GM18873 (cell line): ENCODE measurements around the gene SPTBN1.

Experiments used
- ATAC-seq: cut with Tn5 transposase; IDR thresholded peaks from one replicate; pipeline ENCODE4 v1.9.1; 2021; ENCODE audit warnings: mild to moderate bottlenecking, moderate library complexity, moderate number of reproducible peaks; ENCODE audit not compliant: unreplicated experiment, low FRiP score

Gene SPTBN1

DNA sequence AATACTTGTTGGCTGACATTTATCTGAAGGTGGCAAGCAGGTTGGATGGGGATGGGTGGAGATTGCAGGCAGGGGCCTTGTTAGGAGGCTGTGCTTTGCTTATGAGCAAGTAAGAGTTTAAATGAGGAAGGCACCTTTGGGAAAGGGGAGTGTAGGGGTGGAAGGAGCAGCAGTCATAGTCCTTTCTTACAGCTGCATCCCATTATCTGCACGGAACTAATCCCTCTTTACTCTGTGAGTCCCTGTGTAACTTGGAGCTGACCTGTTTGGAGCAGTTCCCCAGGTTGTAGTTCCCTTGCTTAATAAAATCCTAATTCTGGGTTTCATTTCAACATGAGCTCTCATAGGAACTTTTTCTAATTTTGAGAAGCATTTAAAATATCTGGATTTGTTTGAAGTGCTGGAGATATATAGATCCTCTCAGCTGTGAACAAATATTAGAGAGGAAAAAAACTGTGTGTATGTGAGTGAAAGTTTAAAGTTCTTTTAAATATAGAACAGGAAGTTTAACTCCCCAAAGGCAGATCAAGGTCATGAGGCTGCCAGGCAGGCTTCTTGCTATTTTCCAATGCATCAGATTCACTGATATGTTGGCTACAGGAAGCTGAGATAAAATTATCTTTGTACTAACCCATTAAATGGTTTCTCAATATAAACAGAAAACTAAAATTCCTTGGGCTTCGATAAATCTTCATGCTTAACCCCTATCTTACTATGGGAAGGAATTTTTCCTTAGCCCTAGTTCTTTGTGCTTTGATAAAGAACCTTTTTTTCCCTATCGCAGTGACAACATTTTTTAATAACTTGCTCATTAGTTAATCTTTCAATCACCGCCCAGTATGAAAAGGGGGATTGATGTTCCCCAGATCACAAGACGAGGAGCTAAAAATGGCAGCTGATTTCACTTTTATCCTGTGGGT lies 162.8 kb downstream of the SPTBN1 start:
- no peak for ATAC-seq

- no peak for ATAC-seq
Measured at GRCh38 chr2:54619660-54620231, 163.6 kb downstream of the SPTBN1 start.

DNA sequence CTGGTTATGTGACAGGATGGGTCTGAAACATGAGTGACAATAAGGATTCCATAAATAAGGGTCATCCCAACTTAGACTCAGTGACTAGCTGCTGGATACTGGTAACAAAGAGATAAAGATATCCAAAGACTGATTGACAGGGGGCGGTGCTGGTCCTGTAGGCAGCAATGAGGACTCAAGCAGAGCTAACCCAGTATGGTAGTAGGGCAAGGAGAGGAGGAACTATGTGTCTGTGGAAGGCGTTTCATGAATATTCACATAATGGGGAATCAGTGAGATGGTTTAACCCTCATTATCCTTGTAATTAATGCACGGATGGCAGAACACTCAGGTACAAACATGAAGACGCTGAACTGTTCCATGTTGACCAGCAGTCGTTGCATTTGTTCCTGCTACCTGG lies 164.8 kb downstream of the SPTBN1 start:
- ATAC-seq = no peak

- ATAC-seq = no peak
Measured at GRCh38 chr2:54624591-54625071, 168.5 kb downstream of the SPTBN1 start.

DNA sequence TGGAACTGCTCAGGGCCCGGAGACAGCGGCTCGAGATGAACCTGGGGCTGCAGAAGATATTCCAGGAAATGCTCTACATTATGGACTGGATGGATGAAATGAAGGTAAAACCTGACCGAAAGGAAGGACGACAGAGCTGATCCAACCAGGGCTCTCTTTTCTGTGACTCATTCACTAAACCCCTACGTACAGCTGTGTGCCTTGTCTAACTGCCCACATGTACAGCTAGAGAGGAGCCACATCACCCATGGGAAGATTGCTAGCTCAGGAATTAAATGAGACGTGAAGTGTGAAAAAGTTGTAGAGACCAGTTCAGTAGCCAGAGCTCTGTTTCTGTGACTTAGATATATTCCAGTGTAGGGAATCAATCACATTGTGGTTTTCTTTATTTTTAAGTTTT lies 170.0 kb downstream of the SPTBN1 start:
- no peak for ATAC-seq

DNA sequence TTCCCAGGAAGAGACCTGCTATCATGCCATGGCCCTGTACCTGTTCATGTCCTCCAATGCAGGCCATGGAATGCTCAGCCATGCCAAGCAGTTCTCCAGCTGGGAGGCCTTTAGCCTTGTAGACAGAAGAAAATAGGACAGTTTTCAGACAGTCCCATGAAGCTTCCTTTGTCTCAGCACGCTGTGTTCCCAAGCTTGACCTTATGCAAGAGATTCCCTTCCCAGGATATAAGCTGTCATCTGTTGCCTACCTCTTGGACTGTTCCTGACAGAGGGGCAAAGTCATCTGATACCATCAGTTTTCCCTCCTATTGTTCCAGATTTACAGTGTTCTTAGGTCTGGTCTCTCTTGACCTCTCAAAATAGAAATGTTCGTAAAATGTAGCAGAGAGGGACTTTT lies 170.8 kb downstream of the SPTBN1 start:
- ATAC-seq = no peak

DNA sequence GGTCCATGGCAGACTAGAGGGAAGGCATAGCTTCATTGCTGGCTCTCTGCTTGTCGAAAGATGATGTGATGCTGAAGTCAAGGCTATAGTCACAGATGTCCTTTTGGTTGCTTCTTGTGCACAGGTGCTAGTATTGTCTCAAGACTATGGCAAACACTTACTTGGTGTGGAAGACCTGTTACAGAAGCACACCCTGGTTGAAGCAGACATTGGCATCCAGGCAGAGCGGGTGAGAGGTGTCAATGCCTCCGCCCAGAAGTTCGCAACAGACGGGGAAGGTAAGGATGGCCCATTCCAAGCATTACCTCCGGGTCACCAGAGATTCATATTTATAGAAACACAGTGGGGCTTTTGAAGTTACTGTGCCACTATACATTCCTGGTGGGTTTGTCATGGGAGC lies 171.8 kb downstream of the SPTBN1 start:
- ATAC-seq = no peak

DNA sequence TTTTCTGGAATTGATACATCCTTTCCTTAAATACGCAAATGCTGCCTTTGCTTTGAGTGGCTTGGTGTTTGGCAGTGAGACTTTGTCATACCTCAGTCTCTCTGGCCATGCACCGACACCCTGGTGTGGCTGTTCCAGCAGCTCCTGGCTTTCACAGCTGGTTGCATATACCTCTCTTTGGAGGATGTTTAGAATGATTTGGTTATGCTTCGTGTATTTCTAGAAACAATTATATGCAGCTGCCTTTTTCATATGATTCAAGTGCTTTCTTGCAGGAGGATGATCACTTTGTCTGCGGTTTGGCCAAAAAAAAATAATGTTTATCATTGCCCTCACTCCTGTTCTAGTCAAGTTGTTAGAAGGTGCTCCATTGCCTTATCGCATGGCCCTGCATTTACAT lies 172.3 kb downstream of the SPTBN1 start:
- no peak for ATAC-seq

DNA sequence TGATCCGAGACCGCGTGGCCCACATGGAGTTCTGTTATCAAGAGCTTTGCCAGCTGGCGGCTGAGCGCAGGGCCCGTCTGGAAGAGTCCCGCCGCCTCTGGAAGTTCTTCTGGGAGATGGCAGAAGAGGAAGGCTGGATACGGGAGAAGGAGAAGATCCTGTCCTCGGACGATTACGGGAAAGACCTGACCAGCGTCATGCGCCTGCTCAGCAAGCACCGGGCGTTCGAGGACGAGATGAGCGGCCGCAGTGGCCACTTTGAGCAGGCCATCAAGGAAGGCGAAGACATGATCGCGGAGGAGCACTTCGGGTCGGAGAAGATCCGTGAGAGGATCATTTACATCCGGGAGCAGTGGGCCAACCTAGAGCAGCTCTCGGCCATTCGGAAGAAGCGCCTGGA lies 172.8 kb downstream of the SPTBN1 start:
- no peak for ATAC-seq

DNA sequence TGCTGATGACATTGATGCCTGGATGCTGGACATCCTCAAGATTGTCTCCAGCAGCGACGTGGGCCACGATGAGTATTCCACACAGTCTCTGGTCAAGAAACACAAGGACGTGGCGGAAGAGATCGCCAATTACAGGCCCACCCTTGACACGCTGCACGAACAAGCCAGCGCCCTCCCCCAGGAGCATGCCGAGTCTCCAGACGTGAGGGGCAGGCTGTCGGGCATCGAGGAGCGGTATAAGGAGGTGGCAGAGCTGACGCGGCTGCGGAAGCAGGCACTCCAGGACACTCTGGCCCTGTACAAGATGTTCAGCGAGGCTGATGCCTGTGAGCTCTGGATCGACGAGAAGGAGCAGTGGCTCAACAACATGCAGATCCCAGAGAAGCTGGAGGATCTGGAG lies 173.3 kb downstream of the SPTBN1 start:
- ATAC-seq = no peak

- ATAC-seq = no peak
Measured at GRCh38 chr2:54629914-54630857, 174.1 kb downstream of the SPTBN1 start.

DNA sequence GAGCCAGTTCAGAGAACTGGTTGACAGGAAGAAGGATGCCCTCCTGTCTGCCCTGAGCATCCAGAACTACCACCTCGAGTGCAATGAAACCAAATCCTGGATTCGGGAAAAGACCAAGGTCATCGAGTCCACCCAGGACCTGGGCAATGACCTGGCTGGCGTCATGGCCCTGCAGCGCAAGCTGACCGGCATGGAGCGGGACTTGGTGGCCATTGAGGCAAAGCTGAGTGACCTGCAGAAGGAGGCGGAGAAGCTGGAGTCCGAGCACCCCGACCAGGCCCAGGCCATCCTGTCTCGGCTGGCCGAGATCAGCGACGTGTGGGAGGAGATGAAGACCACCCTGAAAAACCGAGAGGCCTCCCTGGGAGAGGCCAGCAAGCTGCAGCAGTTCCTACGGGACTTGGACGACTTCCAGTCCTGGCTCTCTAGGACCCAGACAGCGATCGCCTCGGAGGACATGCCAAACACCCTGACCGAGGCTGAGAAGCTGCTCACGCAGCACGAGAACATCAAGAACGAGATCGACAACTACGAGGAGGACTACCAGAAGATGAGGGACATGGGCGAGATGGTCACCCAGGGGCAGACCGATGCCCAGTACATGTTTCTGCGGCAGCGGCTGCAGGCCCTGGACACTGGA lies 174.9 kb downstream of the SPTBN1 start:
- ATAC-seq = no peak

GRCh38 chr2:54631755-54632154 lies 175.6 kb downstream of the SPTBN1 start:
- ATAC-seq = no peak

DNA sequence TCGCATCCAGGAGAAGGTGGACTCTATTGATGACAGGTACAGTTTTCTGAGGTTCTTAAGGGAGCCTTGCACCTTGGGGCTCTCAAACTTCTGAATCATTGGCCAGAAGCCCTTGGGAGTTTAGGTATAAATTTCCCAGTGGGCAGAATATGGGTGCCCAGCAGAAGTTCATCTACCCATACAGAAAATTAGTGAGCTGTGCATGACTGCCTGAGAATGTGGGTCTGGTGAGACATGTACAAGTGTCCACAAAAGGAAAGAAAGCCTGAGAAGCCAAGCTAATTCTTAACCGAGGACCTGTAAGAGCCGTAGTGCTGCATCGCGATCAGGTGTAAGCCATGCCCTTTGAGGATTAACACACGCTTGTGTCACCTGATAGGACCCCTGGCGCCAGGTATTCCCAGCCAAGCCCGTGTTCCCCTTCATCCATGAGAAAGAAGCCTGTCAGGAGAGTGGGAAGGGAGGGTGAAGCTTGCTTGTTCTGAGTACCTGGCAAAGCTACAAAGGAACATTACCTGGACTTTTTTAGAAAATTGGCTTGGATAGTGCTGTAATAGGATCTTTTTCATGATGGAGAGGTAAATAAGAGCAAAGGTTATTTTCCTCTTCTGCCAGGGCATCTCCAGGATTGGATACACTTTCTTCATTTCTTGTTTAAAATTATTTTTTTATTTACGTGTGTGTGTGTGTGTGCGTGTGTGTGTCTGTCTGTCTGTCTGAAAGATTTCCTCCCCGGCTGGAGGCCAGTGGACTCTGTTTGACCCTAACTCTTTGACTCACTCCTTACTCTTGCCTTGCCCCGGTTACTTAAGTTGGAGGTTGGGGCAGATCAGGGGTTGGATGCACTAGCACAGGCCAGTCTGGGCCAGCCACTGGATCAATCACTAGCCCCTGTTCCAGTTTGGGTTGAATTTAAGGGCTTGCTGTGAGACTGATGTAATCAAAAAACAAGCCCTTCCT lies 176.9 kb downstream of the SPTBN1 start:
- ATAC-seq = no peak

DNA sequence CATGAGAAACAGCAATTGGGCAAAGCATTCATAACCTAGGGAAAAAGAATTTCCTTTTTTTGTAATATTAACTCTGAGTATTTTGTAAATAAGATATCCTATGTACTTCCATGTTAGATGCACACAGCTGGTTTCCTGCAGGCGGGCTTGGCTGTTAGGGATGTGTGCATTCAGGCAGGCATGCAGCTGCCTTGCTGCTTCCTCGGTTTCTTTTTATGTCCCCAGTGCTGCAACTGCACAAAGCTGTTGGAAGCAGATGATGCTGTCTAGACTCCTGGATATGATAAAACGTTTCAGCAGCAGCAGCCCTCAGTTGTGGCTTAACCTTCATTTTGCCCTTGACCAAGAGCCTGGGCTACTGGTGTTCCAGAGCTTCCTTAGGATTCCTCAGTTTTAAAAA lies 177.9 kb downstream of the SPTBN1 start:
- no peak for ATAC-seq

- ATAC-seq = peak; percentile 70
Measured at GRCh38 chr2:54634564-54635511, 178.7 kb downstream of the SPTBN1 start.

- no peak for ATAC-seq
Measured at GRCh38 chr2:54635554-54636152, 179.5 kb downstream of the SPTBN1 start.
